ENCODE results near the gene GSG1L.
A peak's percentile ranks its signal among the peaks of the same experiment; 100 is the strongest.
"Not testable (repeated sequence)": the region's sequence is repeated elsewhere in the genome, so short reads cannot be mapped to it uniquely, and the experiment has no call there.

GSG1L gene

DNA sequence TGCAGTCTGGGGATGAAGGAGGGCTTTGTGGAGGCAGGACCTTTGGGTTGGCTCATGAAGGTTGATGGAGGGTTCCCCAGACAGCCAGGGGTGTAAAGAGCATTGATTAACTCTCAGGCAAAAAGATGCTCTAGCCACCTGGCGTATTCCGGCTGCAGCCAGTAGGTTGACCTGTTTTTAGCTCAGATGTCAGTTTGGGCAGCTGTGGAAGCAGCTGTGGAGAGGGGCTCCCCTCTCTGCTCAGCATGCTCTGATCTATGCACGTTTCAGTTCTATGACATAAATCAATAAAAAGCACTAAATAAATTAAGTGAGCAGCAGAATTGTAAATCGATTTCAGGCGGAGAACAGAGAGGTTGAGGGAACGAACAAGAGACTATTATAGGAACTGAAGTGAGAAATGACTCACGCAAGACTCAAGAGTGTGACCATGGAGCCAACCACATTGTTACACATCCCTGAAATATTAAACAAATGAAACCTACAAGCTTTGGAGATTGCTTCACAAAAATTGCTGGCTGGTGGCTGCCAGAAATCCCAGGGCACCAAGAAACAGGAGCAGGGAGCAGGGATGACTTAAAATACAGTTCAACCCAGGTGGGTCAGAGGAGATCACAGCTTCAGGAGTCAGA lies 111.9 kb downstream of the GSG1L start:
- no peak for DNase-seq (ENCODE audit: low spot score)

DNA sequence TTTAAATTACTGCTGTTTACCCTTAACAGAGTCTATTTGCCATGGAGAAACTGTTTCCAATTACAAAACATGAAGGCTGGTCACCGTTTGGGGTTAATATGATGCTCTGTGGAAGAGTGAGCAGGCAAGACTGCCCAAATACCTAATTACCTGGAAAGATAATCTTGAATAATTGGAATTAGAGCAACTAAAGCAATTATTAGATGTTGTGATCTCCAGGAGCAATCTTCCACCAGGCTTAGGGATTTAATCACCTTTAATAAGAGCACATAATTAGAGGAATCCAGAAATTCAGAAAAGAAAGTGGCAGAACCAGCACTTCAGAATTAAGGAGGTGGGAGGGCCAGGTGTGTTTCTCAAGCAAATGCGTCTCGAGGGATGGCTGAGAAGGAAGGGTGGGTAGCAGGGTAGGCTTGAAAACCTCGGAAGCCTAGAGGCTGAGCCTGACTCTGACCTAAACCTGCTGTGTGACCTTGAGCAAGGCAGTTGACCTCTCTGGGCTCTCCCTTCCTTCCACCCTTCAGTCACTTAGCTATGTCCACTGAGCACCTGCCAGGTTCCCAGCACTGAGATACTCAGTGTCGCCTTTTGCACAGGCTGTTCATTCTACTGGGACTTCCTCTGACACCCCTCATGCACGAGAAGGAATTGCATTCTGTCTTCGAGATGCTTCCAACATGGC lies 113.2 kb downstream of the GSG1L start:
- no peak for DNase-seq (ENCODE audit: low spot score)

DNA sequence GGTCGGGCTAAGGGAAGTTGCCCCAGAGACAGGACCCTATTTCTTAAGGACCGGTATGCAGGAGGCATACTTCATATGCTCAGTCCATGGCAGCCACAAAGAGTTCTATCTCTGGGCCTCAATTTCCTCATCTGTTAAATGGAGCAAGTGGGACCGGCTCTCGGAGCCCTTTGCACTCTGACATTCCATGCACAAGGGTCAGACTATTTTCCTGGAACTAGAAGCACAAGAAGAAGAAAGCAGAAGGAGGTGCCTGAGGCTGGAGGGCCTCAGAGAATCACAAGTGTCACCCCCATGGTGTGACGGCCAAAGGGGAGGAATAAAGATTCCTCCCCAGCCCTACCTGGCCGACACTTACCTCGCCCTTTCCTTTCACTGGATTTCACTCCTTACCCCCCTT lies 115.8 kb downstream of the GSG1L start:
- DNase-seq (ENCODE audit: low spot score) = no peak

DNA sequence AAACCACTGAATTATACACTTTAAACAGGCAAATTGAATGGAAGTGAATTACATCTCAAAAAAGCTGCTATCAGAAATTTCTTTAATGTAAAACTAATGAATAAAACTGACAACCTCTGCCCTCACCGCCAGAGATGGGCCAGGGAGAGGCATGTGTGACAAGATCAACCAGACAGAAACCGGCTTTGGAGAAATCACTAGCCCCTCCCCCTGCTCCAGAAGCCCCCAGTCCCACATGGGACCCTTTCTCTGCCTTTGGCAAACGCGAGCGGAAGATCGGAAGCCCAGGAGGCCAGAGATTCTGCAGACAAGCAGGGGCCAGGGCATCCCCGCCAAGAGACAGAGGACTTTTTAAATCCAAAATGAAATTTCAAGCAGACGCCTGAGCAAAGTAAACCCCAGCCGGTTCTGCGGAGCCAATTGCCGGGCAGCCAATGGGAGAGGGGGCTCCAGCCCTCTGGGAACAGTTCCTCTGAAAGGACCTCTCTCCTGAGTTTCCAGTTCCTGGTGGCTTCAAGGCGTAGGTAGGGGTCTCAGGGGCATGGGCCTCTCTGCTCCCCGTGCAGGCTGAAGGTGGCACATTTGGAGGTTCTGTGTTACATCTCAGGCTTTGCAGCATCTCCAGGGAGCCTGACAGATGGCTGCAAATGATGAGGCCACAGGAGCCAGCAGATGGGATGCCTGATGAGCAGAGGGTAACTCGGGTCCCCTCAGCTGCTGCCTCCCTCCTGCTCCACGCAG lies 118.1 kb downstream of the GSG1L start:
- peak; percentile 58 for DNase-seq (ENCODE audit: low spot score)

DNA sequence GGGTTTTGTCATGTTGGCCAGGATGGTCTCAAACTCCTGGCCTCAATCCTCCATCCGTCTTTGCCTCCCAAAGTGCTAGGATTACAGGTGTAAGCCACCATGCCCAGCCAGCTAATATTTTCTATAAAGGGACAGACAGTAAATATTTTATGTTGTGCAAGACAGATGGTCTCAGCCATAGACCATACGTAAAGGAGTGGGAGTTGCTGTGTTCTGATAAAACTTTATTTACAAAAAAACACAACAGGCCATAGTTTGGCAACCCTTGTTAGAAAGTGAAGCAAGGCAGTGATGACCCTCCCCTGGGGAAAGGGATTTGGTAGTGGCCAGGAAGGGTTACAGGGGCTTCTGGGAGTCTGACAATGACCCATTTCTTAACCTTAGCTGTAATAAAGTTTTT lies 119.7 kb downstream of the GSG1L start:
- DNase-seq (ENCODE audit: low spot score) = no peak

DNA sequence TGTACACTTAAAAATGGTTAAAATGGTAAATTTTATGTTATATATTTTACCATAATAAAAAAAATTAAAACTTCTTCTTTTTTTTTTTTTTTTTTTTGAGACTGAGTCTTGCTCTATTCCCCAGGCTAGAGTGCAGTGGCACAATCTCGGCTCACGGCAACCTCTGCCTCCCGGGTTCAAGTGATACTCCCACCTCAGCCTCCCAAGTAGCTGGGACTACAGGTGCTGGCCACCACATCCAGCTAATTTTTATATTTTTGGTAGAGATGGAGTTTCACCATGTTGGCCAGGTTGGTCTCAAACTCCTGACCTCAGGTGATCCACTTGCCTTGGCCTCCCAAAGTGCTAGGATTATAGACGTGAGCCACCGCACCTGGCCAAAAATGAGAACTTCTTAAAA lies 121.4 kb downstream of the GSG1L start:
- DNase-seq (ENCODE audit: low spot score) = not testable (repeated sequence)

DNA sequence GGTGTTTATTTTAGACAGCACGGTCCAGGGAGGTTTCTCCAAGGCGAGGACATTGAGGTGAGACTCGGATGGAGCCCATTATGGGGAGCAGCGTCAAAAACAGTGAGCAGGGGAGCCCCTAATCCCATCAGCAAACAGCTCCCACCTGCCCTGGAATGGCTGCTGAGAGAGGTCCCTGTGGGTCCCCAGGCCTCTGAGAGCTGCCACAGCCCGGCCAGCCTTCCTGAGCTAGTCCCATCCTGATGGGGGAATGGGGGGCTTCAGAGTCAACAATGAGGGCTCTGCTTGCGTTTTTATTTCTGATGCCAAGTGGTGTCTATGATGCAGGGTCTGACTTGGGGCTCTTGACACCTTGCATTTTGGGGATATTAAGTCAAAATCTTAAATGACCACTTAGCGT lies 128.4 kb downstream of the GSG1L start:
- no peak for DNase-seq (ENCODE audit: low spot score)

DNA sequence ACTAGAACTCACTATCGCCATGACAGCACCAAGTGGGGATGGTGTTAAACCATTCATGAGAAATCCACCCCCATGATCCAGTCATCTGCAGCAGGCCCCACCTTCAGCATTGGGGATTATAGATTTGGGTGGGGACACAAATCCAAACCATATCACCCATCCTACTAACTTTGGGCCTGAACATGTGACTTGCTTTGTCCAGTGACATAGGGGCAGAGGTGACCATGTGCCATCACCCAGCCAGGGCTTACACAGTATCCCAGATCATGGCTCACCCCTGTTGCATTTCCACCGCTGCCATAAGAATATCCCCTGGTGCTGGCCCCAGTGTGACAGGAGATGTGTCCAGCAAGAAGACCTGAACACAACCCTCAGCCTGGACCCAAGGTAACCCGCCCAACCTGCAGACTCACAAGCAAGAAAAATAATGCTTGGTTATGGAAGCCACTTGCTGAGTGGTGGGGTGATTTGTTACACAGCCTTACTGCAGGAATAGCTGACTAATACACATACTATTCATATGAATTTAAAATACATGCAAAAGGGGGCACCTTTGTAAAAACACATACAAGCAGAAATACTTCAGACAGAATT lies 130.9 kb downstream of the GSG1L start:
- no peak for DNase-seq (ENCODE audit: low spot score)

DNA sequence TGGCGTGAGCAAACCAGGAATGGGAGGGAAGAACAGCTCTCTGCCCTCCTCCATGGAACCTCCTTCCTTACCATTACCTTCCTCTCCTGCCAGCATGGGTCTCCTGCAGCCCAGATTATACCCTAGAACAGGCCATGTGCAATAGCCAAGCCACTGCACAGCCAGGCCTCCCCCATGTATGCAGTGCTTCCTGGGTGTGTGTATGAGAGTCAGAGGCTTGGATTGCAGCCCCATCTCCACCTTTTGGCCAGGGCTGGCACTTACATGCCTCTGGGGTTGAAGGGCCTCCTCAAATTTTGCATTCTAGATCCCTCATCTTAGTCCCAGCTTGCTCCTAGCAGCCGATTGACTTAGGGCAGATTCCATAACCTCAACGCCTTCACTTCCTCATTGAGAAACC lies 133.7 kb downstream of the GSG1L start:
- DNase-seq (ENCODE audit: low spot score) = no peak

DNA sequence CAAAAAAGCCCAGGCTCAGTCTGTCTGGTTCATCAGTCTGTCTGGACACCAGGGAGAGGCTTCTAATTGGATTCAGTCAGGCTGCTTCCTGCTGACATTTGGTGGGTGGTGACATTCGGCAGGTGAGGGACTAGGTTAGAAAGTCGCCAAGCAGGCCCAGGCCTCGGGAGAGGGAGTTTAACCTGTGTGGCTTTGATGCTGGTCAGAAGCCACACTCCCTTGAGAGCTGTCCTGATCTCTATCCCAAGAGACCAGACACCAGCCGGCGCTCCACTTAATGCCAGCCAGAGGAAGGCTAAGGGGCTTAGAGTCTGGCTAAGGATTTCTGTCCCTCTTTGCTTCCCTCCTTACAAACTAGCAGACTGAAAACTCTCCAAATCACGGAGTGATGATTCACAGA lies 135.0 kb downstream of the GSG1L start:
- DNase-seq (ENCODE audit: low spot score) = no peak

DNA sequence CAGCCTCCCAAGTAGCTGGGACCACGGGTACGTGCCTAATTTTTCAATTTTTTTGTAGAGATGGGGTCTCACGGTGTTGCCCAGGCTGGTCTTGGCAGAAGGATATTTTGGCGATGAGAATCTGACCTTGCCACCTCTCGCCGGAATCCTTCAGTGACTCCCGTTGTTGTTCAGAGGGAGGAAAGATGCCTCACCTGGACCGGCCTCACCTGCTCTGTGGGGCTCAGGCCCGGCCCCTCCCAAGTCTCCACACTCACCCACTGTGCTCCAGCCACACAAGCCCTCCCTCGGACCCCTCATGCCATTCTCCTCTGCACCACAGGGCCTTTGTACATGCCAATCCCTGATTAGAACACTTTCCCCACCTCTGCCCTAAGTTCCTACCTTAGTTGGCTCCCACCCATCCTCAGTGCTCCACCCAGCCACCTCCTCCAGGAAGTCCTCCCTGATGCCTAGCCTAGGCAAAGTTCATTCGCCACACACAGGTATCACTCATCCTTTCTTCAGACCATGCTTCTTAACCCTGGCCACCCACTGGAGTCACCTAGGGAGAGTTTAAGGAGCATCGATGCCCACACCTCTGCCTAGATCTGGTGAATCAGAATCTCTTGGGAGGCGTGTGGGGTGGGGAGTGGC lies 136.1 kb downstream of the GSG1L start:
- DNase-seq (ENCODE audit: low spot score) = no peak

DNA sequence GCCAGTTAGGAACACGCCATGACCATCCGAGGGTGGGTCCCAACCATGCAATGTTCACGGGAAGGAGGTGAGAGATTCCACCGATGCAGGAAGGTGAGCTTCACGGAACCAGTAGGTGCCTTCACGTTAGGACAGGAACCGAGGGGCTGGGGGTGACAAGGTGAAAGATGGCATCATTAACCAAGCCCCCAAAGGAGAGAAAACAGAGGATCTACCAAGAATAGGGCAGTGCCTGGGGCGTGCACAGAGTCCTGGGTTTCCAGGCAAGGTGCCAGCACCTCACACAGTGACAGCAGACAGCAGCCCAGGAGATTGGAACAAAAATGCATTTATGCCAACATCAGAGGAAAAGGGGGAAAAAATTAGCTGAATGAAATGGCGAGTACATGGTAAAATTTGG lies 137.9 kb downstream of the GSG1L start:
- no peak for DNase-seq (ENCODE audit: low spot score)

DNA sequence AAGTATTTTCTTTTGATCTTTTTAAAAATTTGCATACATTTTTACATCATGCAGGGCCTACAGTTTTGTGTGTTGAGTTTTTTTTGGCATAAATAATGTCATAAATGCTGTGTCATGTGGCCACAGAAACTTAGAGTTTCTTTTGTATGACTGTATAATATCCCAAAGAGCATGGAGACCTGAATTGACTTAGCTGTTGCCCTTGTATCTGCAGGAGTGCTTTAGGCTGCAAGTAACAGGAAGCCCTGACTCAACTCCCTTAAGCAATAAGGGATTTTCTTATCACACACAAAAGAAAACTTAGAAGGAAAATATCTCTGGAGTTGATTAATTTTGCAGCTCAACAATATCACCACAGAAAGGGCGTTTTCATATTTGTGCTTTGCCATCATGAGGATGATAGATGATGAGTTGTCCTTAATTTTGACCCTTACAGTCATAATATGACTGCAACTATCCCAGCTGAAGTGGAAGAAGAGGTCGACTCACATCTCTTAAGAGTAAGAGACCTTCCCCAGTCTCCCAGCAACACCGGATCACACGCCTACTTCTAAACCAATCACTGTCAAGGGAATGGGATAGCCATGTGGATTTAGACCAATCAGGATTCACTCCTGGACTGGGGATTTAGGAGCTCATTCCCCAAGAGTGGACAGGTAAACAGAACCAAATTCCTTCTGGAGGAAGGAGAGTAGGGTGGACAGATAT lies 138.9 kb downstream of the GSG1L start:
- no peak for DNase-seq (ENCODE audit: low spot score)

DNA sequence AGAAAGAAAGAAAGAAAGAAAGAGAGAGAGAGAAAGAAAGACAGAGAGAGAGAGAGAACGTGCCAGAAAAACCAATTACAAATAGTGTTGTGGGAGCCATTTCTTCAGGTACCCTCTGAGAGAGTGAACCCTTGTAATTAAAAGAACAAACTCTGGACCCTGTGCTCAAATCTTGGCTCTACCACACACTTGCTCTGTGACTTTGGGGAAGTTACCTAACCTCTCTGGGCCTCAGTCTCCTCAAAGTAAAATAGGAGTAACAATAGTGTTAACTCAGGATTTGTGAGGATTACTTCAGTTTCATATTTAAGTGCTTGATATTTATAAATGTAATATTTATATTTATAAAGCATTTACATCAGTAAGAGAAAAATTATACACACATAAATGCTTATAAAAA lies 139.8 kb downstream of the GSG1L start:
- no peak for DNase-seq (ENCODE audit: low spot score)

DNA sequence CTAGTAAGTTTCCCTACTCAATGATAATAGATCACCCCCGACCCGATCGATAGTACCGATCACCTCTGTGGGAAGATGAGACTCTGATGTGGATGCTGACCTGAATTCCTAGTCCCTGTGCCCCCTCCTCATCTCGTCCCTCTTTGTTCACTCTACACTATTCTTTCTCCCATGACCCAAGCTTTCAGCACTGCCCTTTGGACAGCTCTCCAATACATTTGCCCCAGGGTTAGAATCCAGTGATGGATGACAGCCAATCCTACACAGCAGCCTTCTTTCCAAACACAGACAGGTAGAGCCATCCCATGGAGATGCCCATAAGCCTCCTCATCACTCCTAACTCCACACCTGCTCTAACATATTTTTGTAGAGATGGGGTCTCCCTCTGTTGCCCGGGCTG lies 141.1 kb downstream of the GSG1L start:
- no peak for DNase-seq (ENCODE audit: low spot score)

DNA sequence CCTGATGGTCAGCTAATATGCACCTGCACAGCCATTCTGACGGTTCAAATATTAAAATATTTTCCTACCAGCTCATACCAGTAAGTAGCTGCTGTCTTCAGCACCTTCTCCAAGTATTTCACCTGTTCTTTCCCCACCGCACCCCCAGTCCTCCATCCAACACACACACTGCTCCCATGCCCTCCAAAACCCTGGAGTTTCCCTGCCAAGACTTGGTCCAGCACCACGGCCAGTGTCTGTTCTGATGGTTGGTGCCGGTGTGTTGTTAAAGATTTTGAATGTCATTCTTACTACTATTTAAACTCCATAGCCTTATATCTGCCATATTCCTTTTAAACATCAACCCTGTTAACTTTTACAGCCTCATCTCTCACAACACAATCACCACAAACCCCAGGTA lies 142.4 kb downstream of the GSG1L start:
- no peak for DNase-seq (ENCODE audit: low spot score)

DNA sequence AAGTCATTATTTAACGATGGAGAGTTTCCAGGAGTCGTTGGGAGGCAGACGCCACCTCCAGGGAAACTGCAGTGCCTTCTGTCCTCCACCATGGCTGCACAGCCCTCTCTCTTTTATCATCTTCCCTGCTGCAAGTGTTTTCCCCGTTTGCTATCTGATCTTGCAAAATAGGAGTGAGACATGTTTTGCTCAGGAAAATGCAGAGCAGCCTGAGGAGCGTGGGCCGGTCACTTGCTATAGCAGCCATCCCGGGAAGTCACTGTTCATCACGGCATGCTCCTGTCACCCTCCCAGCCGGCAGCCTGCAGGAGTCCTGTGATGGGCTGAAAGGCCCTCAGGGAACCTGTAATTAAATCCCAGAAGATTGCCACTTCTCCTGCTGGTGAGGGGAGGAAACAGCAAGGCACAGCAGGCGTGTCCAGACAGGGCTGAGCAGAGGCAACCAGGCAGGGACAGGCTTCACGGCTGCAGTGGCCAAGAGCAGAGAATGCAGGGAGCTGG lies 143.1 kb downstream of the GSG1L start:
- peak; percentile 86 for DNase-seq (ENCODE audit: low spot score)

DNA sequence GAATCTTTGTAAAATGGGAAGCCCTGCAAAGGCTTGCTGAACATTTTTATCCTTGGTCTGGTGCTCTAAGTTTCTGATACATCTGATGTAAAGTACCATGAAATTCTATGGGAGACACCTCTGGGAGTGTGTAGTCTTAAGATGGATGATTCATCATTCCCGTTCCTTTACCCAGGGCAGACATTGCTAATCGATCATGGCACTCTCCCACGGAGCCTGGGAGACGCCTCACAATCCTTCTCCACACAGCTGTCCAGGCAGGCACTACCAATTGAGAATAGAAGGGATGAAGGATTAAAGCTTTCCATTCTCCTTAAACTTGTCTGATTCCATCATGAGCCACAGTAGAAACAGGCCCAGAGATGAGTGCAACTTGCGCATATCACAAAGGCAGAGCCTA lies 144.8 kb downstream of the GSG1L start:
- no peak for DNase-seq (ENCODE audit: low spot score)

DNA sequence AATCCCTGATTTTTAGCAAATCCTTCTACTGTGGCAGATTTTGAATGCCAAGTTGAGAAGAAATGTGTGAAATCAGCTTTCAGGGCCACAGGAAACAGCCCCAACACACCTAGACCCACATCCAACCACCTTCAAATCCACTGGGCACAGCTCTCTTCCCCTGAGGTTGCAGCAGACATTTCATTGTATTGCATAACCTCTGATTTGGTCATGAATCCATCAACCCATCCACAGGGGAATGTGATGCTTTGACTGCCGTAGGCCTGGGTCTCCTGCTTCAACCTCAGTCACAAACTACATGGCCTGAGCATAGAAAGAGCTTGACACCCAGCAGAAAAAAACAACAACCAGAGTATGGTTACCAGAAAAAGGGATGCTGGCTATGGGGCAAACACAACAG lies 145.6 kb downstream of the GSG1L start:
- no peak for DNase-seq (ENCODE audit: low spot score)

DNA sequence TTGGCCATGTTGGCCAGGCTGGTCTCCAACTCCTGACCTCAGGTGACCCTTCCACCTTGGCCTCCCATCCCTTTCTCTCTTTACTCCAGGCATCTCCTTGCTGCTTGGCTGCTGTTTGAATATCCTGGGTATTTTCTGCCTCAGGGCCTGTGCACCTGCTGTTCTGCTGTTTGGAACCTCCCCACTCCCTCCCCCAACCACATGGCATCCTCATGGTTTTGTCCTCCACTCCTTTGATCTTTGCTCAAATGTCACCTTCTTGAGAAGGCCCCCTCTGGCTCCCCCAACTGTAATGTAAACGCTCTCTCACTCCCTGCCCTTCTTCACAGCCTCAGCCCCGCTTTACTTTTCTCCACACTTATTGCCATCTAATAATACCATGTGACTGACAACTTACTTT lies 152.0 kb downstream of the GSG1L start:
- DNase-seq (ENCODE audit: low spot score) = no peak

DNA sequence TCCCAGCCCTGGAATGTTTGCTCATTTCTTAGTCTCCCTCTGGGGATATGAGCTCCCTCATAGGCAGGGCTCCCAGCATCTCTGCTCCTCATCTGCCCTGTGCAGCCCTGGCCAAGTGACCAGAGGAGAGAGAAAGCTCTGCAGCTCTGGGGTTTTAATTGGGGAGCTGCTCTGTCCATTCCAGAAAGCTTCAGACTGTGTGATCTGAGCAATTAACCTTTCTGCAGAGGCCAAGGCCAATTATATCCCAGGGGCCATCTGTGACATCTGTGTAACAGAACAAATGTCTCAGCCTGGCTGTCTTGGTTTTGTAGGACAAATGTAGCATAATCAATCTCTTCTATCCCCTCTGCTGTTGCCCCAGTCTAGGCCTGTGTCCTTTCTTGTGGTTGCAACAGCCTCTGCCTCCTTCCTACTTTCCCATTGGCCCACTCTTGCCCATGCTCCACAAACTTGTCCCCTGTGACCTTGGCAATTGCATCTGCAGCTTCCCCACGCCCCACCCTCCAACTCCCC lies 156.0 kb downstream of the GSG1L start:
- no peak for DNase-seq (ENCODE audit: low spot score)

All from SK-N-DZ (cell line).